Activated naive CD8-positive, alpha-beta T cell treated with anti-CD3 and anti-CD28 coated beads, Interleukin-2, amount 10 ng/mL, durations not matched to agents 7 days and 5 days (primary cell): ENCODE data around the gene NAXE. TPM values are rescaled to one million over a fixed set of nuclear protein-coding genes. Genes with fewer than 3 reads are reported as not detected.
A peak's percentile ranks its signal among the peaks of the same experiment; 100 is the strongest.

Experiments used
- ATAC-seq: fragments of 150-1000 bp; cut with Tn5 transposase; one replicate; pipeline ENCODE4 v1.10.0; 2021; ENCODE audit warnings: low read depth, moderate library complexity
- POLR2A ChIA-PET: fragments of 350-600 bp; sonication (Branson Sonifier 250); formaldehyde crosslinking; loops from one replicate; lab custom pipeline; 2021; ENCODE audit warnings: antibody characterized with exemption; lab: Charles Lee
- DNase-seq: peaks from one replicate; pipeline ENCODE4 v3.0.0; 2021
- H3K27ac Mint-ChIP-seq: one replicate; pipeline ENCODE4 v1.8.0; 2022; ENCODE audit warnings: mild to moderate bottlenecking, mixed read lengths
- H3K27me3 Mint-ChIP-seq: one replicate; pipeline ENCODE4 v1.8.0; 2022; ENCODE audit warnings: mild to moderate bottlenecking, moderate library complexity, mixed read lengths
- H3K36me3 Mint-ChIP-seq: one replicate; pipeline ENCODE4 v1.8.0; 2021; ENCODE audit warnings: mild to moderate bottlenecking, mixed read lengths
- H3K4me1 Mint-ChIP-seq: one replicate; pipeline ENCODE4 v1.8.0; 2021; ENCODE audit warnings: mixed read lengths
- H3K4me3 Mint-ChIP-seq: one replicate; pipeline ENCODE4 v1.8.0; 2022; ENCODE audit warnings: mild to moderate bottlenecking, moderate library complexity, mixed read lengths
- H3K9me3 Mint-ChIP-seq: one replicate; pipeline ENCODE4 v1.8.0; 2021; ENCODE audit warnings: mixed read lengths
- total RNA-seq, 2 experiments: library from RNA; stranded (reverse); gene quantifications; one replicate each; pipeline ENCODE4 v1.2.3, GENCODE V29; 2021

NAXE gene
- total RNA-seq, 2 experiments from 2014 or later = 53.8 TPM

GRCh38 chr1:156590326-156591180 is 1.0 kb upstream of the NAXE start:
- peak overlapping the region; percentile 83 for H3K4me3 Mint-ChIP-seq
- peaks cover 9% of the 10 kb centered on the region for H3K36me3 Mint-ChIP-seq
- POLR2A ChIA-PET = interaction anchor here (1.0 to 3.2 kb wide), 14 partner anchors 9 to 132 kb away, joined by 3 to 34 read pairs (median 5); partner anchors contain the start of genes GPATCH4, MEF2D and TTC24
- ATAC-seq (no peak), DNase-seq (no peak)
- peaks cover 20% of the 10 kb centered on the region for H3K4me1 Mint-ChIP-seq
- H3K27me3 Mint-ChIP-seq = no peaks in the 10 kb centered on the region
- H3K27ac Mint-ChIP-seq = peak overlapping the region; percentile 80
- no peaks in the 10 kb centered on the region for H3K9me3 Mint-ChIP-seq

DNA sequence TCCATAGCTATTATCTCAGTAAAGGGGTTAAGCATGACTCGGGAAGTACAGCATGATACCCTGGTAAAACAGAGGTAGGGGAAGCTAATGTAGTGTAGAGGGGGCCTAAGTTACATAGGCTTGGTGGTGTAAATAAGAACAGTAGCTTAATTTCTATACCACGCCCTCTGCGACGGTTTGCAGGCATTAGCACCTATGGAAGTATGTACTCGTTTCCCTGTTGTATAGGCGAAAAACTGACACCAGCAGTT is 470 bp upstream of the NAXE start:
- no peak for ATAC-seq
- POLR2A ChIA-PET = interaction anchor here (1.0 to 3.2 kb wide), 16 partner anchors 9 to 134 kb away, joined by 3 to 34 read pairs (median 6); partner anchors contain the start of genes GPATCH4, MEF2D and TTC24

DNA sequence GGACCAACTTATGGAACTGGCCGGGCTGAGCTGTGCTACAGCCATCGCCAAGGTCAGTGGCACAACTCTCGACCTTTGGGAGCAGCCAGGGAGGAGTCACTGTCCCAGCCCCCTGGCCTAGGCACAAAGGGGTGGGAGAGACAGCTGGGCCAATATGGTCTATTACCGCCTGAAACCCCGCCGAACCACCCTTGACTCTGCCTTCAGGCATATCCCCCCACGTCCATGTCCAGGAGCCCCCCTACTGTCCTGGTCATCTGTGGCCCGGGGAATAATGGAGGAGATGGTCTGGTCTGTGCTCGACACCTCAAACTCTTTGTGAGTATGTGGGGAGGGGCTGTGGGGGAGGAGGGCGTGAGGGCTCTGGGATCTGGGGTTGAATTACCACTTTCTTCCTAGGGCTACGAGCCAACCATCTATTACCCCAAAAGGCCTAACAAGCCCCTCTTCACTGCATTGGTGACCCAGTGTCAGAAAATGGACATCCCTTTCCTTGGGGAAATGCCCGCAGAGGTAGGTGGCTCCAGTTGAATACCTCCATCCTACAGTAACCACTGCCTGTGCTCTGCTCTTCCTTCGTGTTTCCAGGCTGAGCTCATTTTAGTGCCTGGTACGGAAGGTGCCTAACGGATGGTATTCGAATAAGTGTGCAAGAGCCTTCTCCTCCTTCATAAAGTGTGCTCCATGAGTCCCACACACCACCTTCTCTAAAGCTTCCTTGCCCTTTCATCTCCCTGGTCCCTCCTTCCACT is 758 bp downstream of the NAXE start:
- ATAC-seq = no peak
- H3K27me3 Mint-ChIP-seq = no peaks in the 10 kb centered on the region
- peak overlapping the region; percentile 83 for H3K4me3 Mint-ChIP-seq
- no peak for DNase-seq
- H3K36me3 Mint-ChIP-seq = peaks cover 12% of the 10 kb centered on the region
- peak overlapping the region; percentile 65 for H3K27ac Mint-ChIP-seq
- POLR2A ChIA-PET = interaction anchor here (1.1 to 3.2 kb wide), 12 partner anchors 9 to 135 kb away, joined by 3 to 34 read pairs (median 7); partner anchors contain the start of genes GPATCH4, MEF2D and TTC24
- H3K9me3 Mint-ChIP-seq = no peaks in the 10 kb centered on the region
- H3K4me1 Mint-ChIP-seq = peaks cover 21% of the 10 kb centered on the region

More for the DNA sequence above, 470 bp upstream of the NAXE start:
- peak overlapping the region; percentile 83 for H3K4me3 Mint-ChIP-seq
- no peak for DNase-seq
- H3K36me3 Mint-ChIP-seq = peaks cover 6% of the 10 kb centered on the region
- peaks cover 20% of the 10 kb centered on the region for H3K4me1 Mint-ChIP-seq
- H3K9me3 Mint-ChIP-seq = no peaks in the 10 kb centered on the region
- no peaks in the 10 kb centered on the region for H3K27me3 Mint-ChIP-seq
- H3K27ac Mint-ChIP-seq = peak overlapping the region; percentile 80

DNA sequence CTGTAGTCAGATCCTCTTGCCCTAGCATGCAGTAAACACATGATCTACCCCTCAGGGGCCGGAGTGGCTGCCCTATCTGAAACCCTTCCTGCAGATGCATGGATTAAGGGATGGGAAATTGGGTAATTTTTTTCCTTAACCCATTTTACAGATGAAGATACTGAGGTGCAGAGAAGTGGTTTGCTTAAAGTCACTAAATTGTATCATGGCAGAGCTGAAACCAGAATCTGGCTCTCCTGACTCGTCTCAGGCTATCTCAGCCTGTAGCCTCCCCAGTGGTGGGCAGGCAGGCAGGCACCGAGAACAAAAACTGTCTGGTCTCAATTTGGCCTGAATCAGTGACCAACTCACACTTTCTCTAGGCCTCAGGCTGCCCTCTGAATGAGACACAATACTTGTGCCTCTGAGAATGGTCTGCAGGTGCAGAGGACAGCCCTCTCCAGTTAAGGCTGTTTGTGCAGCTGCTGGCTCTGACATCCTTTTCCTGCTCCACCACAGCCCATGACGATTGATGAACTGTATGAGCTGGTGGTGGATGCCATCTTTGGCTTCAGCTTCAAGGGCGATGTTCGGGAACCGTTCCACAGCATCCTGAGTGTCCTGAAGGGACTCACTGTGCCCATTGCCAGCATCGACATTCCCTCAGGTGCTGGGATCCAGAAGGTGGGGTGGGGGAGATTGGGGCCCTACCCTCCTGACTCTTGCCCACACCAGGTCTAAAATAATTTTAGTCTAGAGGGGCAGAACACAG is 1.5 kb downstream of the NAXE start:
- POLR2A ChIA-PET = interaction anchor here (1.2 to 3.2 kb wide), 5 partner anchors 8 to 136 kb away, joined by 3 to 34 read pairs (median 8); partner anchors contain the start of genes GPATCH4 and MEF2D
- peak overlapping the region; percentile 83 for H3K4me3 Mint-ChIP-seq
- H3K4me1 Mint-ChIP-seq = peaks cover 21% of the 10 kb centered on the region
- ATAC-seq (no peak), DNase-seq (no peak)
- H3K27me3 Mint-ChIP-seq = no peaks in the 10 kb centered on the region
- peak overlapping the region; percentile 39 for H3K27ac Mint-ChIP-seq
- H3K9me3 Mint-ChIP-seq = no peaks in the 10 kb centered on the region
- peaks cover 12% of the 10 kb centered on the region for H3K36me3 Mint-ChIP-seq

GRCh38 chr1:156593661-156593989 is 2.0 kb downstream of the NAXE start:
- no peak overlapping the region for H3K27ac Mint-ChIP-seq
- H3K9me3 Mint-ChIP-seq = no peaks in the 10 kb centered on the region
- no peak overlapping the region for H3K4me3 Mint-ChIP-seq
- no peak for ATAC-seq
- H3K36me3 Mint-ChIP-seq = peaks cover 17% of the 10 kb centered on the region
- peaks cover 26% of the 10 kb centered on the region for H3K4me1 Mint-ChIP-seq
- DNase-seq = no peak
- POLR2A ChIA-PET = interaction anchor here (1.2 to 3.2 kb wide), 3 partner anchors 12 to 127 kb away, joined by 3 to 34 read pairs (median 5); partner anchors contain the start of gene MEF2D
- no peaks in the 10 kb centered on the region for H3K27me3 Mint-ChIP-seq

DNA sequence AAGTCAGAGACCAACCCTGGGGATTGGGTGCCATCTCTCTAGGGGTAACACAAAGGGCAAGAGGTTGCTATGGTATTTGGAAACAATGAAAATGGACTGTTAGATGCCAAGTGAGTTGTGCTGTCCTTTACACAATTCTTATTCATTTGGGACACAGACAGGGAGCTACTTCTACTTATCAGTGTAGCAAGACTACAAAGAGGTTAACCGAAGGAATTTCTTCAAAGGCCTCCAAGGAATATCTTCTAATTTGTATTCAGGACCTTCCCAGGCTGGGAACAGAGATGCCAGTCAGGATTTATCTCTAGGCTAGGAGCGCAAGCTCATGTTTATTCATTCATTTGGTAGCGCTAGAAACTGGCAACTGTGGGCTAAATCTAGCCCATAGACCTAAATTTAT is 2.6 kb downstream of the NAXE start:
- no peak overlapping the region for H3K27ac Mint-ChIP-seq
- no peaks in the 10 kb centered on the region for H3K9me3 Mint-ChIP-seq
- POLR2A ChIA-PET = interaction anchor here (0.9 to 1.1 kb wide), 2 partner anchors 12 to 24 kb away, joined by 3 read pairs; no protein-coding TSS in a partner anchor
- peaks cover 19% of the 10 kb centered on the region for H3K36me3 Mint-ChIP-seq
- DNase-seq (no peak), ATAC-seq (no peak)
- H3K4me3 Mint-ChIP-seq = no peak overlapping the region
- H3K27me3 Mint-ChIP-seq = no peaks in the 10 kb centered on the region
- peaks cover 31% of the 10 kb centered on the region for H3K4me1 Mint-ChIP-seq

DNA sequence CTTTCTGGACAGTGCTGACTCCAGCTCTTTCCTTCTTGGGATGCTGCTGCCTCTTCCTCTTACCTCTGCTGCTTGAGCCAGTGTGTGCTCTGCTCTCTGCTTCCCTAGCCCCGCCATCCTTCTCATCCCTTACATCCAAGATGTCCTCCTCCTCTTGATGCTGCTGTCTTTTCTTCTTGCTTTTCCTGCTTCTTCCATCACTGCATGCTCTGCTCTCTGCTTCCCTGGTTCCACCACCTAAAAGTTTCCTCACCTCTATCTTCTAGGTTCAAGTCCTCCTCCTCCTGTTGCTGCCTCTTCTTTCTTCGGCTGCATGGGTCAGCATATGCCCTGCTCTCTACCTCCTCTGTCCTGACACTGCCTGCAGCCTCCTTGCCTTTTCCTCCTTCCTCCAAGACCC is 3.4 kb downstream of the NAXE start:
- DNase-seq (no peak), ATAC-seq (no peak)
- no peak overlapping the region for H3K4me3 Mint-ChIP-seq
- H3K4me1 Mint-ChIP-seq = peaks cover 35% of the 10 kb centered on the region
- H3K27me3 Mint-ChIP-seq = no peaks in the 10 kb centered on the region
- POLR2A ChIA-PET = interaction anchor here (0.9 to 1.1 kb wide), 2 partner anchors 13 to 24 kb away, joined by 3 read pairs; no protein-coding TSS in a partner anchor
- peak overlapping the region; percentile 41 for H3K27ac Mint-ChIP-seq
- H3K9me3 Mint-ChIP-seq = no peaks in the 10 kb centered on the region
- peaks cover 21% of the 10 kb centered on the region for H3K36me3 Mint-ChIP-seq

GRCh38 chr1:156596426-156596825 is 4.8 kb downstream of the NAXE start:
- no peak overlapping the region for H3K4me3 Mint-ChIP-seq
- DNase-seq (no peak), ATAC-seq (no peak)
- no peaks in the 10 kb centered on the region for H3K27me3 Mint-ChIP-seq
- POLR2A ChIA-PET = no interaction called here
- peaks cover 31% of the 10 kb centered on the region for H3K4me1 Mint-ChIP-seq
- H3K27ac Mint-ChIP-seq = no peak overlapping the region
- H3K9me3 Mint-ChIP-seq = no peaks in the 10 kb centered on the region
- peaks cover 21% of the 10 kb centered on the region for H3K36me3 Mint-ChIP-seq

DNA sequence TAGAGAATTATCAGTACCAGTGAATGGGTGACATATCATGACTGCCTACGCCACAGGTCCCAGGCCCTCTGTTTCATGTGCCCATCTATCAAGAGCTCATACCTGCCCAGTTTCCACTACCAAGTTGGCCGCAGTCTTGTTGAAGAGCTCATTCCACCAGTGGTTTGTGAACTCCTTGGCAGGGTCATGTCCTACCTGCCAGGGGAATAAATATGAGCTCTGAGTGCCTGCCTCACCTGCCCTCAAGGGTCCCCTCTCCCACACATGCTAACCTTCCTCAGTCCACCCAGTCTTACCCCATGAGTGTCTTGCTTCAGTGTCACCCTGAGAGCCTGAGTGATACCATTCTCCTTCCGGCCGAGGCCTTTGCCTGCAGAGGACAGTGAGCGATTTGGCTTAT is 6.5 kb downstream of the NAXE start:
- Mint-ChIP-seq H3K9me3 (no peaks in the 10 kb centered on the region), H3K27ac (no peak overlapping the region), H3K4me3 (no peak overlapping the region), H3K27me3 (no peaks in the 10 kb centered on the region), H3K4me1 (peaks cover 34% of the 10 kb centered on the region), H3K36me3 (peaks cover 20% of the 10 kb centered on the region)
- ATAC-seq = no peak
- POLR2A ChIA-PET = interaction anchor here (1.4 kb wide), 1 partner anchor 97 kb away, joined by 4 read pairs; no protein-coding TSS in a partner anchor
- DNase-seq = no peak

GRCh38 chr1:156598731-156599432 is 7.3 kb downstream of the NAXE start:
- Mint-ChIP-seq H3K9me3 (no peaks in the 10 kb centered on the region), H3K36me3 (peaks cover 20% of the 10 kb centered on the region)
- ATAC-seq = no peak

DNA sequence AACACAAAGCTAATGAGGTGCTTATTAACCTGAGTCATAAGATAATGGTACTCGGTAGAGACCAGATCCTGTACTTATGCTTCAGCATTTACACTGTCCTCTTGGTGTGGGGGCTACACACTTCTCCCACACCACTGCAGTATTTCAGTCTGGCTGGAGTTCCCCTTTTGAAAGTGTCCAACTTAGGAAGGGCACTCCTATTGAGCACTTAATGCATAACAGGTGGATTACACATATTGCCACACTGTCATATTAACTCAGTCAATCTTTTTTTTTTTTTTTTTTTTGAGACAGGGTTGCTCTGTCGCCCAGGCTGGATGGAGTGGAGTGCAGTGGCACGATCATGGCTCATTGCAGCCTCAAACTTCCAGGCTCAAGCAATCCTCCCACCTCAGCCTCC is 8.2 kb downstream of the NAXE start:
- peak overlapping the region; percentile 99 for H3K4me3 Mint-ChIP-seq
- peaks cover 19% of the 10 kb centered on the region for H3K36me3 Mint-ChIP-seq
- H3K27me3 Mint-ChIP-seq = no peaks in the 10 kb centered on the region
- no peak for DNase-seq
- H3K9me3 Mint-ChIP-seq = no peaks in the 10 kb centered on the region
- POLR2A ChIA-PET = interaction anchor here (0.7 to 4.1 kb wide), 5 partner anchors 8 to 313 kb away, joined by 3 to 30 read pairs (median 9); partner anchors contain the start of genes MEF2D and NAXE
- no peak overlapping the region for H3K27ac Mint-ChIP-seq
- ATAC-seq = no peak
- H3K4me1 Mint-ChIP-seq = peaks cover 34% of the 10 kb centered on the region

More at GRCh38 chr1:156598731-156599432, 7.3 kb downstream of the NAXE start:
- POLR2A ChIA-PET = interaction anchor here (1.1 to 4.1 kb wide), 4 partner anchors 7 to 312 kb away, joined by 4 to 30 read pairs (median 12); partner anchors contain the start of gene NAXE
- no peak for DNase-seq
- Mint-ChIP-seq H3K27ac (no peak overlapping the region), H3K27me3 (no peaks in the 10 kb centered on the region), H3K4me1 (peaks cover 34% of the 10 kb centered on the region), H3K4me3 (no peak overlapping the region)

DNA sequence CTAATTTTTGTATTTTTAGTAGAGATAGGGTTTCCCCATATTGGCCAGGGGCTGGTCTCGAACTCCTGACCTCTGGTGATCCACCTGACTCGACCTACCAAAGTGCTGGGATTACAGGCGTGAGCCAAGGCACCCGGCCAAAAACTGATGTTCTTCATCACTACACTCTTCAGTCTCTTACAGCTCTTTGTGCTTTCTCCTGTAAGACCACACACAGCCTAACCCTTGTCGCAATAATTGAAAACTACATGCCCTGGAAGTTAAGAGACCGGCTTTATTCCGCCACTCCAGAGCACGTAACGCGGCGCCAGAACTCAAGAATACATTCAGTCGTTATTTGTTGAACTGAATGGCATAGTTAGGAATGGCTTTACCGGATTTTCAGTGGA is 9.2 kb downstream of the NAXE start:
- peaks cover 15% of the 10 kb centered on the region for H3K36me3 Mint-ChIP-seq
- H3K4me1 Mint-ChIP-seq = peaks cover 30% of the 10 kb centered on the region
- H3K27ac Mint-ChIP-seq = peak overlapping the region; percentile 96
- POLR2A ChIA-PET = interaction anchor here (1.8 to 4.1 kb wide), 3 partner anchors 9 to 96 kb away, joined by 8 to 30 read pairs (median 18); partner anchors contain the start of gene NAXE
- H3K27me3 Mint-ChIP-seq = no peaks in the 10 kb centered on the region
- H3K4me3 Mint-ChIP-seq = peak overlapping the region; percentile 99
- DNase-seq (no peak), ATAC-seq (peak; percentile 5)
- no peaks in the 10 kb centered on the region for H3K9me3 Mint-ChIP-seq
